ENCODE data around the gene PSMB4. TPM values are rescaled to one million over a fixed set of nuclear protein-coding genes. Genes with fewer than 3 reads are reported as not detected.

PSMB4 gene
- total RNA-seq, 1 donor from 2014 or later, result 280 TPM

DNA sequence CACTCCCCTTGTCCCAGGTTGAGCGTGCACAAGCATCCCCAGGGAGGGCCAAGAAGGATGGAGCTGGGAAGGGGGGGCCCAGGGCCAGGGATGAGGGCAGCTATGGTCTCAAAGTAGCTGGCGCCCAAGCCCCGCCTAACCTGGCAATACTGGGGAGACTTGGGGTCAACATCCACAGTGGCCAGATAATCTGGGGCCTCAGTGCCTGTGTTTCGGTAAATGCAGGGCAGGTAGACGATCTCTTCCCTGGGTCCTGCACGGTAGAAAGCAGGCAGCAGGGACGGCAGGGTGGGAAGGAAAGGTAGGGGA is 30.1 kb upstream of the PSMB4 start:
- H3K9me3 Mint-ChIP-seq (ENCODE audit: unreplicated experiment), result no peaks in the 10 kb centered on the region
- DNase-seq (ENCODE audit: extremely low spot score, unreplicated experiment), result no peak
- peaks cover 34% of the 10 kb centered on the region for H3K4me1 Mint-ChIP-seq (ENCODE audit: unreplicated experiment)
- H3K27me3 Mint-ChIP-seq (ENCODE audit: unreplicated experiment), result no peaks in the 10 kb centered on the region
- H3K36me3 Mint-ChIP-seq (ENCODE audit: unreplicated experiment), result peaks cover 2% of the 10 kb centered on the region
- TF ChIP-seq, protein P1, sequence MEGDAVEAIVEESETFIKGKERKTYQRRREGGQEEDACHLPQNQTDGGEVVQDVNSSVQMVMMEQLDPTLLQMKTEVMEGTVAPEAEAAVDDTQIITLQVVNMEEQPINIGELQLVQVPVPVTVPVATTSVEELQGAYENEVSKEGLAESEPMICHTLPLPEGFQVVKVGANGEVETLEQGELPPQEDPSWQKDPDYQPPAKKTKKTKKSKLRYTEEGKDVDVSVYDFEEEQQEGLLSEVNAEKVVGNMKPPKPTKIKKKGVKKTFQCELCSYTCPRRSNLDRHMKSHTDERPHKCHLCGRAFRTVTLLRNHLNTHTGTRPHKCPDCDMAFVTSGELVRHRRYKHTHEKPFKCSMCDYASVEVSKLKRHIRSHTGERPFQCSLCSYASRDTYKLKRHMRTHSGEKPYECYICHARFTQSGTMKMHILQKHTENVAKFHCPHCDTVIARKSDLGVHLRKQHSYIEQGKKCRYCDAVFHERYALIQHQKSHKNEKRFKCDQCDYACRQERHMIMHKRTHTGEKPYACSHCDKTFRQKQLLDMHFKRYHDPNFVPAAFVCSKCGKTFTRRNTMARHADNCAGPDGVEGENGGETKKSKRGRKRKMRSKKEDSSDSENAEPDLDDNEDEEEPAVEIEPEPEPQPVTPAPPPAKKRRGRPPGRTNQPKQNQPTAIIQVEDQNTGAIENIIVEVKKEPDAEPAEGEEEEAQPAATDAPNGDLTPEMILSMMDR (IDR thresholded peaks at IDR 0.05), result no peak
- H3K4me3 Mint-ChIP-seq (ENCODE audit: unreplicated experiment), result no peak overlapping the region
- no peak overlapping the region for H3K27ac Mint-ChIP-seq (ENCODE audit: unreplicated experiment)

DNA sequence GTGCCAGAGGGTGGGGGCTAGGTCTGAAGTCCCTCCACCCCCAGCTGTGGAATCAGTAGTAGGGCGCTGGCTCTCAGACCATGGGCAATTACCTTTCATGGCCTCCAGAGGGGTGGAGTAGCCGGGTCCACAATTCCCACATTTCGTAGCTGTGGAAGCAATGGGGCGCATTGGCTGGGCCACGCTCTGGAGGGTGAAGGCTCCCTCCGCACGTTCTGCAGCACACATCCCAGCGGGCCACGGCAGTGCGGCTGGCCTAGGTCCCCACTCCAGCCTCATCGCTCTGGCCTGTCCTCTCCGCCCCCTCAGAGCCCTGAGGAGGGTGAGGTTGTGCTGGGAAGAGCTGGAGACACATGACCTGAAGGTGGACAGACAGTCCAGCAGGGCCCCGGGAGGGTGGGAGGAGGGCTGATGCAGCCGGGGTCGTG is 29.7 kb upstream of the PSMB4 start:
- Mint-ChIP-seq H3K9me3 (ENCODE audit: unreplicated experiment) (no peaks in the 10 kb centered on the region), H3K36me3 (ENCODE audit: unreplicated experiment) (peaks cover 2% of the 10 kb centered on the region), H3K27me3 (ENCODE audit: unreplicated experiment) (no peaks in the 10 kb centered on the region), H3K4me3 (ENCODE audit: unreplicated experiment) (no peak overlapping the region), H3K27ac (ENCODE audit: unreplicated experiment) (no peak overlapping the region), H3K4me1 (ENCODE audit: unreplicated experiment) (peaks cover 34% of the 10 kb centered on the region)
- TF ChIP-seq, protein P1 (IDR thresholded peaks at IDR 0.05), result no peak
- DNase-seq (ENCODE audit: extremely low spot score, unreplicated experiment), result no peak

DNA sequence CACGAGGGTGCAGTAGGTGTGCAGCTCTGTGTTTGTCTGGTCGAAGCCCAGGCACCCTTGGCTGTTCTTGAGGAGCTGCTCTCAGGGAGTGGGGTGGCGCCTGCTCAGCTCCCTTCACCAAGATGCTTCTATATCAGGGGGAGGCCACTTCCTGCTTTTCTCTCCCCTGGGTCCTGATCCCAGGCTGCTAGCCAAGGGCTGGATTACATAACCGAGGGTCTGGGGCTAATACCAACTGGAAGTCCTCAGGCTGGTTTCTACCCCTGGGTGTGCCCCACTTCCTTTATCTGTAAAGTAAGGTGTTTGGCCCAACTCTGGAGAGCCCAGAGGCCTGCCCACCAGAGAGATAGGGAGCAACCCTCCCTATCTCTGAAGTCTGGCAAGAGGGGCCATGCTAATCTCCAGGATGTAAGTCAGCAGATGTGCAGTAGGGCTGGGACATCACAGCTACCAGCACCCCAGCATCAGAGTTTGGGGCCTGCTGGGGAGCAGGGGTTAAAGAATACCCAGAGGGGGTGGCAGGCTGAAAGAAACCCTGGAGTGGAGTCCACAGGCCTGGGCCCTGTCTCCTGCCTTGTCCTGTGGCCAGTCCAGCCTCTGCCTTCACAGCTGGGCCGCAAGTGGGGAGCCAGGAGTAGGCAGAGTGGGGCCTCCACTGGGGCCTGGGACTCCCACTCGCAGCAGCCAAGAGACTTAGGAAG is 29.0 kb upstream of the PSMB4 start:
- TF ChIP-seq, protein P1 (IDR thresholded peaks at IDR 0.05), result no peak
- Mint-ChIP-seq H3K27ac (ENCODE audit: unreplicated experiment) (no peak overlapping the region), H3K36me3 (ENCODE audit: unreplicated experiment) (peaks cover 2% of the 10 kb centered on the region), H3K4me1 (ENCODE audit: unreplicated experiment) (peaks cover 34% of the 10 kb centered on the region), H3K4me3 (ENCODE audit: unreplicated experiment) (no peak overlapping the region), H3K9me3 (ENCODE audit: unreplicated experiment) (no peaks in the 10 kb centered on the region), H3K27me3 (ENCODE audit: unreplicated experiment) (no peaks in the 10 kb centered on the region)
- DNase-seq (ENCODE audit: extremely low spot score, unreplicated experiment), result no peak

DNA sequence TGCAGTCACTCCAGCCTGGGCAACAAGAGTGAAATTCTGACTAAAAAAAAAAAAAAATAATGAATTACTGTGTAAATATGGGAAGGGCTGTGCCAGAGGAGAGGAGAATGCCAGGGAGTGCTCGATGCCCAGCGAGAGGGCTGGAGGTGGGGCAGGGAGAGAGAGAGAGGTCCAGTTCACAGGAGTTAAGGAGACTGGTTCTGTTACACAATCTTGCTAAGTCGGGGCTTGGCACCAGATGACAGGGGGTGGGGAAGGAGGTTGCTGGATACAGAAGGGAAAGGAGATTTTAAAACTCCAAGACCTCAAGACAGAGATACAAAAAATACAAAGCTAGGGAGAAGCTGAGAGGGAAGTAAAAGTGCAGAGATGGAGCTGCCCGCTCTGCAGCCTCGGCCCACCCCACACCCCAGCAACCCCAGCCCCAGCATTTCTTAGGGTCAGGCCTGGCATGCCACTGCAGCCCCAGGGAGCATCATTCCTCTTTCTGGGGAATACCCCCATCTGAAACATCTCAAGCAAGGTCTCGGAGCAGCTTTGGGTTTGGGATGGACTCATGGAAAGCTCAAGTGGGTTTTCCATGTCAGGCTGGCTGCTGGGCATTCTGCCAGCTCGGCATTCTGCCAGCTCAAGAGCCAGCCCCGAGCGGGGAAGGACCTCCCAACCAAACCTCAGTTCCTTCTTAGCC is 27.9 kb upstream of the PSMB4 start:
- H3K4me1 Mint-ChIP-seq (ENCODE audit: unreplicated experiment), result peaks cover 34% of the 10 kb centered on the region
- H3K4me3 Mint-ChIP-seq (ENCODE audit: unreplicated experiment), result peak overlapping the region; percentile 48
- no peak for DNase-seq (ENCODE audit: extremely low spot score, unreplicated experiment)
- peaks cover 4% of the 10 kb centered on the region for H3K27me3 Mint-ChIP-seq (ENCODE audit: unreplicated experiment)
- TF ChIP-seq, protein P1 (IDR thresholded peaks at IDR 0.05), result no peak
- peak overlapping the region; percentile 87 for H3K27ac Mint-ChIP-seq (ENCODE audit: unreplicated experiment)
- H3K9me3 Mint-ChIP-seq (ENCODE audit: unreplicated experiment), result no peaks in the 10 kb centered on the region
- no peaks in the 10 kb centered on the region for H3K36me3 Mint-ChIP-seq (ENCODE audit: unreplicated experiment)

Data from osteocyte (in vitro differentiated cells).